Measurements from ENCODE around the gene MEI1. TPM values are rescaled to one million over a fixed set of nuclear protein-coding genes. Genes with fewer than 3 reads are reported as not detected.

Gene MEI1
- total and polyA plus RNA-seq, 2 donors (not counting 1 experiment from before 2014, with no cell fraction given), result 50.1 to 64.8 TPM

GRCh38 chr22:41722496-41722895, 23.2 kb downstream of the MEI1 start:
- WGBS (ENCODE audit: insufficient coverage), result no CpG with 5 or more reads among the region's 1 CpG
- Histone ChIP-seq H3K4me2 (replicated peaks; ENCODE audit: low read depth, low read length, poor library complexity, severe bottlenecking) (no peak overlapping the region), H3K27ac (ENCODE audit: low read length in 2 of 2) (no peak overlapping the region), H4K20me1 (ENCODE audit: control insufficient read depth, insufficient read depth, low read length, poor library complexity, severe bottlenecking) (no peaks in the 10 kb centered on the region), H3K79me2 (ENCODE audit: control insufficient read depth, insufficient read depth, low read length) (no peaks in the 10 kb centered on the region), H3K27me3 (replicated peaks in 1 of 4; ENCODE audit: control extremely low read depth in 1 of 4, control insufficient read depth in 3 of 4, insufficient read depth in 4 of 4, low read length in 3 of 4) (no peaks in the 10 kb centered on the region), H3K4me1 (ENCODE audit: control insufficient read depth in 2 of 2, insufficient read depth in 2 of 2, low read length in 2 of 2) (no peaks in the 10 kb centered on the region), H3K9ac (ENCODE audit: low read length) (no peak overlapping the region), H2AFZ (ENCODE audit: insufficient read depth, low read depth, low read length, poor library complexity, severe bottlenecking) (no peak overlapping the region), H3K4me3 (ENCODE audit: control extremely low read depth in 1 of 5, extremely low read depth in 1 of 5, insufficient read depth in 1 of 5, low read depth in 2 of 5, low read length in 4 of 5) (no peak overlapping the region), H3K36me3 (replicated peaks in 1 of 2; ENCODE audit: control extremely low read depth in 1 of 2, control insufficient read depth in 1 of 2, extremely low read depth in 1 of 2, insufficient read depth in 2 of 2, low read length in 1 of 2) (no peaks in the 10 kb centered on the region), H3K9me3 (ENCODE audit: control extremely low read depth in 1 of 3, control insufficient read depth in 2 of 3, insufficient read depth in 1 of 3, low read length in 2 of 3) (no peaks in the 10 kb centered on the region)
- Mint-ChIP-seq H3K27me3 (no peaks in the 10 kb centered on the region), H3K9me3 (ENCODE audit: insufficient read depth) (no peaks in the 10 kb centered on the region), H3K4me3 (no peak overlapping the region), H3K27ac (no peak overlapping the region), H3K4me1 (no peaks in the 10 kb centered on the region)
- intact Hi-C loops (cut with micrococcal nuclease), result no loop called here
- ChIA-PET POLR2A (interaction anchor here (0.6 kb wide), 1 partner anchor 54 kb away, joined by 3 read pairs; no protein-coding TSS in a partner anchor), CTCF (no interaction called here)
- DNase-seq (no peak), ATAC-seq (ENCODE audit: low read depth) (no peak)
- TF ChIP-seq, protein P1, sequence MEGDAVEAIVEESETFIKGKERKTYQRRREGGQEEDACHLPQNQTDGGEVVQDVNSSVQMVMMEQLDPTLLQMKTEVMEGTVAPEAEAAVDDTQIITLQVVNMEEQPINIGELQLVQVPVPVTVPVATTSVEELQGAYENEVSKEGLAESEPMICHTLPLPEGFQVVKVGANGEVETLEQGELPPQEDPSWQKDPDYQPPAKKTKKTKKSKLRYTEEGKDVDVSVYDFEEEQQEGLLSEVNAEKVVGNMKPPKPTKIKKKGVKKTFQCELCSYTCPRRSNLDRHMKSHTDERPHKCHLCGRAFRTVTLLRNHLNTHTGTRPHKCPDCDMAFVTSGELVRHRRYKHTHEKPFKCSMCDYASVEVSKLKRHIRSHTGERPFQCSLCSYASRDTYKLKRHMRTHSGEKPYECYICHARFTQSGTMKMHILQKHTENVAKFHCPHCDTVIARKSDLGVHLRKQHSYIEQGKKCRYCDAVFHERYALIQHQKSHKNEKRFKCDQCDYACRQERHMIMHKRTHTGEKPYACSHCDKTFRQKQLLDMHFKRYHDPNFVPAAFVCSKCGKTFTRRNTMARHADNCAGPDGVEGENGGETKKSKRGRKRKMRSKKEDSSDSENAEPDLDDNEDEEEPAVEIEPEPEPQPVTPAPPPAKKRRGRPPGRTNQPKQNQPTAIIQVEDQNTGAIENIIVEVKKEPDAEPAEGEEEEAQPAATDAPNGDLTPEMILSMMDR (IDR thresholded peaks at IDR 0.05), result no peak
- no peak for TF ChIP-seq EZH2 (IDR thresholded peaks at IDR 0.05; ENCODE audit: borderline replicate concordance, insufficient read depth, low read depth, low read length, poor library complexity, severe bottlenecking)

DNA sequence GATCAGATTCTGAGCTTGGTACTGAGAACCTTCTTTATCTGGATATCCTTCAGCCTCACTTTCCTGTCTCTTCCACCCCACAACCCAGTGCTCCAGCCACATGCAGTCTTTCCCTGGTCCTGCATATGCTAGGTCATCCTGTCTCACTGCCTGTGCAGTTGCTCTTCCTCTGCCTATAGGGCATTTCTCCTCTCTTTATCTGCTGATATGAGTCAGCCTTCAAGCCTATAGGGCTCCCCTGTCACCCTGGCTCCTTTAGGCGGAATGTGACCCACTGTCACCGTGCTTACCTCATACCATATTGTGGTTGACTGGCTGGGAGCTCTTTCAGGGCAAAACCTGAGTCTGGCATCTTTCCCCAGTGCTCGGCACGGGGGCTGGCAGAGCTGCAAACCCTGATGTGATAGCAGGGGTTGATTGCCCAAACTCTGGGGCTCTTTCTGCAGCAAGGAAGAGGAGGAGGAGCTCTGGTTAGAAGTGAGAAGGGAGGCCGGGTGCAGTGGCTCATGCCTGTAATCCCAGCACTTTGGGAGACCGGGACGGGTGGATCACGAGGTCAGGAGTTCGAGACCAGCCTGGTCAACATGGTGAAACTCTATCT, 26.3 kb downstream of the MEI1 start:
- no peak overlapping the region for H3K4me3 ChIP-seq (ENCODE audit: control extremely low read depth in 1 of 5, extremely low read depth in 1 of 5, insufficient read depth in 1 of 5, low read depth in 2 of 5, low read length in 4 of 5)
- no peaks in the 10 kb centered on the region for H3K79me2 ChIP-seq (ENCODE audit: control insufficient read depth, insufficient read depth, low read length)
- CTCF ChIA-PET, result interaction anchor here (1.3 kb wide), 1 partner anchor 27 kb away, joined by 5 read pairs; no protein-coding TSS in a partner anchor
- no peak overlapping the region for H2AFZ ChIP-seq (ENCODE audit: insufficient read depth, low read depth, low read length, poor library complexity, severe bottlenecking)
- no peaks in the 10 kb centered on the region for H3K4me1 ChIP-seq (ENCODE audit: control insufficient read depth in 2 of 2, insufficient read depth in 2 of 2, low read length in 2 of 2)
- no peak overlapping the region for H3K27ac ChIP-seq (ENCODE audit: low read length in 2 of 2)
- H3K9me3 ChIP-seq (ENCODE audit: control extremely low read depth in 1 of 3, control insufficient read depth in 2 of 3, insufficient read depth in 1 of 3, low read length in 2 of 3), result no peaks in the 10 kb centered on the region
- H3K27me3 ChIP-seq (replicated peaks in 1 of 4; ENCODE audit: control extremely low read depth in 1 of 4, control insufficient read depth in 3 of 4, insufficient read depth in 4 of 4, low read length in 3 of 4), result no peaks in the 10 kb centered on the region
- no peaks in the 10 kb centered on the region for H3K9me3 Mint-ChIP-seq (ENCODE audit: insufficient read depth)
- H3K4me1 Mint-ChIP-seq, result no peaks in the 10 kb centered on the region
- DNase-seq (no peak), ATAC-seq (ENCODE audit: low read depth) (no peak)
- intact Hi-C loops (cut with micrococcal nuclease), result no loop called here
- WGBS (ENCODE audit: insufficient coverage), result 93% methylated on average over 3 of the region's 9 CpGs
- no peak overlapping the region for H3K9ac ChIP-seq (ENCODE audit: low read length)
- no peaks in the 10 kb centered on the region for H3K36me3 ChIP-seq (replicated peaks in 1 of 2; ENCODE audit: control extremely low read depth in 1 of 2, control insufficient read depth in 1 of 2, extremely low read depth in 1 of 2, insufficient read depth in 2 of 2, low read length in 1 of 2)
- no peak overlapping the region for H3K27ac Mint-ChIP-seq
- no peaks in the 10 kb centered on the region for H4K20me1 ChIP-seq (ENCODE audit: control insufficient read depth, insufficient read depth, low read length, poor library complexity, severe bottlenecking)
- no peak overlapping the region for H3K4me3 Mint-ChIP-seq
- POLR2A ChIA-PET, result no interaction called here
- no peaks in the 10 kb centered on the region for H3K27me3 Mint-ChIP-seq
- no peak for TF ChIP-seq EZH2 (IDR thresholded peaks at IDR 0.05; ENCODE audit: borderline replicate concordance, insufficient read depth, low read depth, low read length, poor library complexity, severe bottlenecking)
- TF ChIP-seq, protein P1 (IDR thresholded peaks at IDR 0.05), result no peak
- no peak overlapping the region for H3K4me2 ChIP-seq (replicated peaks; ENCODE audit: low read depth, low read length, poor library complexity, severe bottlenecking)

All from B cell (primary cell).